ENCODE results near the gene BAIAP2L2. TPM values are rescaled to one million over a fixed set of nuclear protein-coding genes. Genes with fewer than 3 reads are reported as not detected.

BAIAP2L2 gene
- total RNA-seq, 1 donor: 1.1 TPM

DNA sequence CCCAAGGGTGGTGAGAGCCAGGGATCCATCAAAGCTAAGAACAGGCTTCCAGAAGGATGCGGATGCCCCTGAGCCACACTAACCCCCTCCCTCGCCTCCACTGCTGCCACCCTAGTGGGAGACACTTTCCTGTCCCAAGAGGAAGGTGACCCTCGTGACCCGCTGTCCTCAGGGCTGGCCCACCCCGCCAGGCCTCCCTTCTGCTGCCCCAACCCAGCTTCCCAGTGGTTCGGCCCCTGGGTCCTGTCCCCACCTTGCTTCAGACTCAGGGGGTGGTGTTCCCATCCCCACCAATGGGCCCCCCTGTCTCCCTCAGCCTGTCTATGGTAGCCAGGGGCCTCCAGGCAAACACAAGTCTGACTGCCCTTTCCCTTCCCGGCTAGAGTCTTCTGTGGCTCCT is 59.8 kb downstream of the BAIAP2L2 start:
- Histone ChIP-seq H3K27me3 (ENCODE audit: insufficient read depth, low read length) (peaks cover 6% of the 10 kb centered on the region), H3K4me3 (ENCODE audit: insufficient read depth, low read length) (no peak overlapping the region), H2AFZ (ENCODE audit: low read length) (no peak overlapping the region), H3K4me1 (ENCODE audit: insufficient read depth, low read length) (no peaks in the 10 kb centered on the region), H3K9me3 (ENCODE audit: low read depth, low read length) (no peaks in the 10 kb centered on the region), H3K4me2 (ENCODE audit: insufficient read depth, low read length) (no peak overlapping the region), H3K36me3 (ENCODE audit: insufficient read depth, low read length) (no peaks in the 10 kb centered on the region), H3K27ac (ENCODE audit: low read depth, low read length) (no peak overlapping the region), H3K79me2 (ENCODE audit: insufficient read depth, low read length) (no peaks in the 10 kb centered on the region), H4K20me1 (ENCODE audit: insufficient read depth, low read length) (no peaks in the 10 kb centered on the region)
- peak; percentile 38 for DNase-seq (ENCODE audit: insufficient read length, low spot score, missing footprints)
- TF ChIP-seq, protein P1, sequence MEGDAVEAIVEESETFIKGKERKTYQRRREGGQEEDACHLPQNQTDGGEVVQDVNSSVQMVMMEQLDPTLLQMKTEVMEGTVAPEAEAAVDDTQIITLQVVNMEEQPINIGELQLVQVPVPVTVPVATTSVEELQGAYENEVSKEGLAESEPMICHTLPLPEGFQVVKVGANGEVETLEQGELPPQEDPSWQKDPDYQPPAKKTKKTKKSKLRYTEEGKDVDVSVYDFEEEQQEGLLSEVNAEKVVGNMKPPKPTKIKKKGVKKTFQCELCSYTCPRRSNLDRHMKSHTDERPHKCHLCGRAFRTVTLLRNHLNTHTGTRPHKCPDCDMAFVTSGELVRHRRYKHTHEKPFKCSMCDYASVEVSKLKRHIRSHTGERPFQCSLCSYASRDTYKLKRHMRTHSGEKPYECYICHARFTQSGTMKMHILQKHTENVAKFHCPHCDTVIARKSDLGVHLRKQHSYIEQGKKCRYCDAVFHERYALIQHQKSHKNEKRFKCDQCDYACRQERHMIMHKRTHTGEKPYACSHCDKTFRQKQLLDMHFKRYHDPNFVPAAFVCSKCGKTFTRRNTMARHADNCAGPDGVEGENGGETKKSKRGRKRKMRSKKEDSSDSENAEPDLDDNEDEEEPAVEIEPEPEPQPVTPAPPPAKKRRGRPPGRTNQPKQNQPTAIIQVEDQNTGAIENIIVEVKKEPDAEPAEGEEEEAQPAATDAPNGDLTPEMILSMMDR (IDR thresholded peaks at IDR 0.05; ENCODE audit: extremely low read depth, low read depth, low read length): no peak

DNA sequence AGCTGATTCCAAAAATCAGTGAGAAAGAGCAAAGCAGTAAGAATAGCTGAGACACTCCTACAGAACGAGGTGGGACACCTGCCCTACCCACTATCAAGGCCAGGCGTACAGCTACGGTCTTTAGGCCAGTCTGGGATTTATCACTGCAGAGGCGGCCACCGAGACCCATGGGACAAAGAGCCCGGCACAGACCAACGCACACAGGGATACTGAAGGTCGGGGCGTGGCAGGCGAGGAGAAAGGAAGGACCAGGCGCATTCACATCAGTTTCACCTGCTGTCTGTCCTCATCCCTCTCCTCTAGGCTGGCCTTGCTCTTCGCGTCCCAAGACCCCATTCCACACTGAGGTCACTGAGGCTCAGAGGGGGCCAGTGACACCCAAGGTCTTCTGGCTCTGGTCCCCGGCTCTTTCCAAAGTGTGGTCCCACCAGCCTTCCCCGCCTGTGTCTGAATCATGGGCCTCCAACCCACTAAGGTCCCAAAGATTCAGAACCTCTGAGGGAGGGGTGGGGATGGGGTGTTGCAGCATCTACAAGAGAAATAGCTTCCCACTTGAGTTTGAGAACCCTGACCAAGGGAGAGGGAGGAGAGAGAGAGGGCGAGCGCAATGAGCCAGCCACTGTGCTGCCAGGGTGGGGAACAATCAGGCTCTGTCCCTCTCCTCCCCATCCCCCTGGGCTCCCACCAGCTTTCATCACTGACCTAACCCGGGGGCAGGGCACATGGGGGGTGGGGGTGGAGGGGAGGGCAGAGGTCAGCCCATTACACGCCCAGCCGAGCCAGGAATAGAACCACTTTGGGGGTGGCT is 60.5 kb downstream of the BAIAP2L2 start:
- peaks cover 6% of the 10 kb centered on the region for H3K27me3 ChIP-seq (ENCODE audit: insufficient read depth, low read length)
- no peak overlapping the region for H2AFZ ChIP-seq (ENCODE audit: low read length)
- no peaks in the 10 kb centered on the region for H3K9me3 ChIP-seq (ENCODE audit: low read depth, low read length)
- no peaks in the 10 kb centered on the region for H3K4me1 ChIP-seq (ENCODE audit: insufficient read depth, low read length)
- no peaks in the 10 kb centered on the region for H3K36me3 ChIP-seq (ENCODE audit: insufficient read depth, low read length)
- H4K20me1 ChIP-seq (ENCODE audit: insufficient read depth, low read length): no peaks in the 10 kb centered on the region
- no peak overlapping the region for H3K4me2 ChIP-seq (ENCODE audit: insufficient read depth, low read length)
- peak; percentile 11 for DNase-seq (ENCODE audit: insufficient read length, low spot score, missing footprints)
- H3K79me2 ChIP-seq (ENCODE audit: insufficient read depth, low read length): no peaks in the 10 kb centered on the region
- H3K27ac ChIP-seq (ENCODE audit: low read depth, low read length): no peak overlapping the region
- TF ChIP-seq, protein P1 (IDR thresholded peaks at IDR 0.05; ENCODE audit: extremely low read depth, low read depth, low read length): no peak
- no peak overlapping the region for H3K4me3 ChIP-seq (ENCODE audit: insufficient read depth, low read length)

DNA sequence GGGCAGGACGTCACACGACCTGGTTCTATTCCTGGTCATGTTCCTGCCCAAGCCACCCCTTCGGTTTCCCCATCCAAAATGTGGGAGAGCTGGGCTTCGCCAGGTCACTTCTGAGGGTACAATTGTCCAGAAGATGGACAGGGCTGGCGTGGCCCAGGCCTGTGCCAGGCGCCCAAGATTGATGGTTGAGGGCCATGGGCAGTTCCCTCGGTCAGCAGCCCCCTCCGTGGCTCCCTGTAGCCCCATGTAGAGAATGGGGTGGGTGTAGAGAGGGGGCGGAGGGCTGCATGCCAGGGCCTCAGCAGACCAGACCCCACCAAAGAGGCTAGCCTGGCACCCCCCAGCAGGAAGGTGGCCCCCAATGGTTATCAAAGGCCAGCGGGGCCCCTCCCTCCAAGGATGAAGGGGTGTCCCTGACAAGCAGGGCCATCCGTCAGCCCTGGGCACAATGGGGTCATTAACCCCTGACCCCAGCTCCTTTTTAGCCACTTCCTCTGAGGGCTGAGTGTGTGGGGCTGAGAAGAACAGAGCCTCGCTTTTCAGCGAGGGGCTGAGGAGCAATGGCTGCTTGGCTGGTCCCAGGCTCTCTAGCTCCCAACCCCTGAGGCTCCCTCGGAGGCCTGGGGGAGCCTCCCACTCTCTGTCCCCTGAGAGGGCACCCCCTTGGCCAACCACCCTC is 64.3 kb downstream of the BAIAP2L2 start:
- Histone ChIP-seq H3K27ac (ENCODE audit: low read depth, low read length) (no peak overlapping the region), H4K20me1 (ENCODE audit: insufficient read depth, low read length) (no peaks in the 10 kb centered on the region), H3K79me2 (ENCODE audit: insufficient read depth, low read length) (no peaks in the 10 kb centered on the region), H3K36me3 (ENCODE audit: insufficient read depth, low read length) (no peaks in the 10 kb centered on the region), H3K9me3 (ENCODE audit: low read depth, low read length) (no peaks in the 10 kb centered on the region), H3K4me3 (ENCODE audit: insufficient read depth, low read length) (no peak overlapping the region), H3K27me3 (ENCODE audit: insufficient read depth, low read length) (peaks cover 6% of the 10 kb centered on the region), H2AFZ (ENCODE audit: low read length) (no peak overlapping the region), H3K4me1 (ENCODE audit: insufficient read depth, low read length) (no peaks in the 10 kb centered on the region), H3K4me2 (ENCODE audit: insufficient read depth, low read length) (no peak overlapping the region)
- TF ChIP-seq, protein P1 (IDR thresholded peaks at IDR 0.05; ENCODE audit: extremely low read depth, low read depth, low read length): no peak
- peak; percentile 26 for DNase-seq (ENCODE audit: insufficient read length, low spot score, missing footprints)
